Activated CD4-positive, alpha-beta T cell treated with anti-CD3 and anti-CD28 coated beads, Interleukin-2, amount 50 U/mL, for 4 hours (primary cell): ENCODE measurements around the gene THBS2.
"Not testable (repeated sequence)": the region's sequence is repeated elsewhere in the genome, so short reads cannot be mapped to it uniquely, and the experiment has no call there.

ENCODE experiments used
- DNase-seq, 2 experiments: peaks; one replicate each; pipeline ENCODE4 v3.0.0-alpha.2; 2020

Gene THBS2

GRCh38 chr6:169253337-169254238 lies at the start of gene THBS2:
THBS2 (minus strand) TSS chr6:169253846; CDS start chr6:169250784, 3,062 bp downstream.
- DNase-seq: no peak

- no peak for DNase-seq
Observed at GRCh38 chr6:169302716-169303115, 49.1 kb upstream of the THBS2 start.

DNA sequence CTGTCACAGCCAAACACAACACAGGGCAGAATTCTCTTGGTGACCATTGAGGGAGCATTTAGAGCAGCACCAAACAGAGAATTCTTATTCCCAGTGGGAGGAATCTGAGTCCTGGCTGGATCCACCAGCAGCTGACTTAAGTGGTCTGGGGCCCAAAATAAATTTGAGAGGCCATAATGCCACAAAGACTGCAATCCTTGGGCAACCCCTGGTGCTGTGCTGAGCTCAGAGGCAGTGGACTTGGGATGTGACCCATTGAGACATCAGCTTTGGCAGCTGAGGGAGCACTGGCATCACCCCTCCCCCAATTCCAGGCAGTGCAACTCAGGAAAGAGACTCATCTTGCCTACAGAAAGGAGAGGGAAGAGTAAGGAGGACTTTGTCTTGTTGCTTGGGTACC lies 48.6 kb upstream of the THBS2 start:
- no peak for DNase-seq

GRCh38 chr6:169300916-169301315 lies 47.3 kb upstream of the THBS2 start:
- DNase-seq: no peak

DNA sequence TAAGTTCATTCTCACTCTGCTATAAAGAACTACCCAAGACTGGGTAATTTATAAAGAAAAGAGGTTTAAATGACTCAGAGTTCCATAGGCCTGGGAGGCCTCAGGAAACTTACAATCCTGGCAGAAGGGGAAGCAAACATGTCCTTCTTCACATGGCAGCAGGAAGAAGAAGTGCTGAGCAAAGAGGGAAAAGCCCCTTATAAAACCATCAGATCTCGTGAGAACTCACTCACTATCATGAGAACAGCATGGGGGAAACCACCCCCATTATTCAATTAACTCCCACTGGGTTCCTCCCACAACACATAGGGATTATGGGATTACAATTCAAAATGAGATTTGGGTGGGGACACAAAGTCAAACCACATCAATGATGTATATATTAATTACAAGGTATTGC lies 45.0 kb upstream of the THBS2 start:
- DNase-seq: not testable (repeated sequence)

- DNase-seq: no peak
Observed at GRCh38 chr6:169296622-169297021, 43.0 kb upstream of the THBS2 start.

GRCh38 chr6:169296170-169296569 lies 42.5 kb upstream of the THBS2 start:
- no peak for DNase-seq

- no peak for DNase-seq
Observed at GRCh38 chr6:169293196-169293595, 39.5 kb upstream of the THBS2 start.

DNA sequence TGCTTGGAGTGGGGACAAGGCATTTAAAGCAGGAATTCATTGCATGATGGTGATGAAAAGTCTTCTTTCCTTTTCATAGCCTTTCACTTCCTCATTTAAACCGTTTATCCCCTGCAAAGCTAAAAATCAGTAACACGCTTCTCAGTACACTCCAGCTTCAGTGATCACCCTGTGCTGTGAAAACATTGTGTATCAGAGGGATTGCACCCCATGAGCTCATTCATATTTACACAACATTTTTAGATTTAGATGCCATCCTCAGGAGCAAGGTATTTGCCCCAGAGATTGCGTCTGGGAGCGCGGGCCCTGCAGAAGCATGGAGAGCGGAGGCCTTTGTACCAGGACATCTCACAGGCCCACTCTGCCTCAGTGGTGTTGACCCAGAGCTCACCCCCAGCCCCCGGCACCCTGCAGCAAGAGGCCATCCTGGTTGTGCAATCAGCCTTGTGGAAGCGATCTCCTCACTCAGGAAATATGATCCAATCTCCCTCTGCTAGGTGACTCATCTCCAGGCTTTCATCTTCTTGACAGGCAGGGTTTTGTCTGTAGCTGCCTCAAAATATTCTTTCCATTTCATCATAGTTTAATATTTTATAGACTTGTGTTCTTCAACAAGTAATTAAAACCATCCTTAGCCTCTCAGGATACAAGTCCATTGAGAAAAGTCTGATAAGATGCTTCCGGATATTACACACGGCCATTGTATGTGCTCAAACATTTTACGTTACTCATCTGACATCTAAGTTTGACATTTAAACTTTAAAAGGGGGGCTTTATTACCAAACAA lies 38.9 kb upstream of the THBS2 start:
- DNase-seq: no peak

DNA sequence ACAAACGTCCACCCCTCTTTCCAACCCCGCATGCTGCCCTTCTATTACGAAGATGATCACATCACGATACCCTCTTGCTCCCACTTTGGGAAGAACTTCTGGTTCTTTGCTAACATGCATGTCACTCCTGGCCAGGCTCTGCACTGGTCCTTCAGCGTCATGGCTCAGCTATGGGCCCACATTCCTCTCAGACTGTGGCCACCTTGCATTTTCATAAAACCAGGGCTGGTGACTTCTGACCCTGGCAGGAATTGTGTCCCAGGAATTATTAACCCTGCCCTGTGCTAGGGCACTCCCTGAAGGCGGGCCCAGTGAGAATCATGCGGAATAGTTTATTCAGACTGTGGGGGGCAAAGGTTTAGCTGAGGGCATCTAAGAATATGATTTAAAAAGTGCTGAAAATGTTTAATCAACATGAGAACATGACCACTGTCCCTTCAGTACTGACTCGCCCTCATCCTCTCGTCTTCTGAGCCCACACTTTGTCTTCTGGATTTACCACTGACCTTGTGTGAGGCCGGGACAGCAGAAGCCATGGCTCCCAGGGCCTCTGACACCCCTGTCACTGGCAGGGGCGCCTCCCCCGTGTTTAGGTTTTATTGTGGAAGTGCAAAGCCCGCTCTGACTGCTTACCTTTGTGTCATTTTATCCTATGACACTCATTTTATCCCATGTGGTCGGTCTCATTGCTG lies 38.1 kb upstream of the THBS2 start:
- DNase-seq: no peak

GRCh38 chr6:169291148-169291547 lies 37.5 kb upstream of the THBS2 start:
- no peak for DNase-seq

DNA sequence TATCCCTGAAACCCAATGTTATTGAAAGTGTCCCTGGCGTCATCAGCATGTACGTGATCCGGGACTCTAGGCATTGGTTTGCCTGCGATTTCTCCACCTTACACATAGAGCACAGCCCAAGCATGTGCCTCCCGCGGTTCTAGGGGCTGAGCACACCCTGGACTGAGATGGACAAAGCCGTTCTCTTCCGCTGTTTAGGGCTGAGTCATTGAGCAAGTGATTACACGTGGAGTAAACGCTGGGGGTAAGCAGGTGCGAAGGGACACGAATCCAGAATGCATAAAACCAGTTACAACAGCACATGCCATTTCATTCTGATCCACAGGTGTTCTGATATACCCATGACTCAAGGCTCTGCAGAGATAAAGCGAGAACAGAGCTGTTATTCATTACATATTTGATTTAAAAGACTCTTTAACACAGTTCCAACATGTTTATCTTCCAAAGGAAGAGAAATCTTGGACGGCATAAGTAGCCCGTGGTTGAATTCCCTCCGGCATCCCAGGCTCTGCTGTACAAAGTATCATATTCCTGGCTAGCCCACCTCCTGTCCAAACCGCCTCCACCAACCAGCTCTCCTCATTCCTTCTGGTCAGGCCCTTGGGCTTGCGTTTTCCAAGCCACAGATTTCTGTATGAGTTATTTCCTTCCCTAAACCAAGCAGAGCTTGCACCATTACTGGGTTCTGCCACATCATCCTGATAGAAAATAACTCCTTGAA lies 36.1 kb upstream of the THBS2 start:
- DNase-seq: no peak

GRCh38 chr6:169289257-169289618 lies 35.6 kb upstream of the THBS2 start:
- DNase-seq: no peak

- no peak for DNase-seq
Observed at GRCh38 chr6:169288591-169288990, 34.9 kb upstream of the THBS2 start.

DNA sequence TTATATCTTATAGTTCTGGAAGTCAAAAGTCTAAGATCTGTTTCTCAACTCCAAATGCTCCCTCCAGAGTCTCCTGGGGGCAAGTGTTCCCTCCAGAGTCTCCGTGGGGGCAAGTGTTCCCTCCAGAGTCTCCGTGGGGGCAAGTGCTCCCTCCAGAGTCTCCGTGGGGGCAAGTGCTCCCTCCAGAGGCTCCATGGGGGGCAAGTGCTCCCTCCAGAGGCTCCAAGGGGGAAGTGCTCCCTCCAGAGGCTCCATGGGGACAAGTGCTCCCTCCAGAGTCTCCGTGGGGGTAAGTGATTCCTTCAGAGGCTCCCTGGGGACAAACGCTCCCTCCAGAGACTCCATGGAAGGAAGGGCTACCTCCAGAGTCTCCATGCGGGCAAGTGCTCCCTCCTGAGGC lies 34.0 kb upstream of the THBS2 start:
- DNase-seq: no peak

GRCh38 chr6:169286961-169287360 lies 33.3 kb upstream of the THBS2 start:
- no peak for DNase-seq

DNA sequence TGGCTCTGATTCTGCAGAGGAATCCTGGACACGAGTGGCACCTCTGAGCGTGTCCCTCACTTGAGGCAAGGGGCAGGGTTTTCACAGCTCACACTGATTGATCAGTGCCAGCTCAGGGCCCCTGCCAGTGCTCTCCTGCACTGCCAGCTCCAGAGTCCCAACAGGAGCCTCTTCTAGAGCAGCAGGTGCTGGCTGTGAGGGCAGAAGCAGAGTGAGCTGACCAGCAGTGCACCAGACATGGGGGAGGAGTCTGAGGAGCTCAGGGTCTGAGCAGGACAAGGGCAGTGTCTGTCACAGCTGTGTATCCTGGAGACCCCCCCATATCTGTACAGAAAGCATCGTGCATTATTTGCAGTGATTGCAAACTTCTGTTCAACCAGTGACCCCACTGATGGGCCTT lies 31.5 kb upstream of the THBS2 start:
- no peak for DNase-seq

GRCh38 chr6:169283924-169284323 lies 30.3 kb upstream of the THBS2 start:
- no peak for DNase-seq

DNA sequence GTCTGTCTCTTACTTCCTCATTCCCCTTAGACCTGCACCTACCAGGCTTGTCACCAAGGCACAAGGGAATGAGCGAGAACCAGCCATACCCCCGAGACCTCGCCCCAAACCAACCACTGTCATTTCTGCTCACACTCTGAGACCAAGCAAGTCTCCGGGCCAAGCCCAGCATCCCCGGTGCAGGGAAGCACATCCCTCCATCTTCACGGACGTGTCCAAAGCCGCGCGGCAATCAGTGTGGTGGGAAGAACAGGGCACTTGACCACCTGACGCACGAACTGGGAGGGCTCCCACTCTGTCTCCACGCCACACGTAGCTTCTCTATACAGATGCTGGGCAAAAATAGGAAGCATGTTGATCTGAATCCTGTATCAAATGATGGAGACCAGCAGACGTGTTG lies 28.4 kb upstream of the THBS2 start:
- no peak for DNase-seq

DNA sequence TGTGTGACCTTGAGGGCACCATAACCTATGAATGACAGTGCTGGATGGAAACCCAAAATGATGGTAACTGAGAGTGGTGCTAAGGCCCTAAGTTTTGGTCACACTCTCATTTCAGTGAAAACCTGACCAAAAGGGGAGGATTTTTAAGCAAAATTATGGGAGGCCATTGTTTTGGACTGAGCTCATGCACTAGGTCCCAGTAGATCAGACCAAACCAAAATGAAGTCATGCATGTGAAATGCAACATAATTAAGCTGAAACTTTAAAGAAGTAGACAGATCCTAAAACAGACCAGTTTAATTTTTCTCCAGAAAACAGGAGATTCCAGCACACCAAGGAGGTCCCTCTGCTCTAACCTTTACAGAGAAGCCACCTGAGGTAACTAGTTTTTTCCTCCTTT lies 24.0 kb upstream of the THBS2 start:
- DNase-seq: no peak

- no peak for DNase-seq
Observed at GRCh38 chr6:169274781-169275180, 21.1 kb upstream of the THBS2 start.

GRCh38 chr6:169273511-169273910 lies 19.9 kb upstream of the THBS2 start:
- DNase-seq: no peak

GRCh38 chr6:169271877-169272216 lies 18.2 kb upstream of the THBS2 start:
- no peak for DNase-seq
